ENCODE data around the gene SLC10A7. TPM values are rescaled to one million over a fixed set of nuclear protein-coding genes. Genes with fewer than 3 reads are reported as not detected.

Gene SLC10A7
- total RNA-seq, 1 donor from 2014 or later: 6.1 TPM

DNA sequence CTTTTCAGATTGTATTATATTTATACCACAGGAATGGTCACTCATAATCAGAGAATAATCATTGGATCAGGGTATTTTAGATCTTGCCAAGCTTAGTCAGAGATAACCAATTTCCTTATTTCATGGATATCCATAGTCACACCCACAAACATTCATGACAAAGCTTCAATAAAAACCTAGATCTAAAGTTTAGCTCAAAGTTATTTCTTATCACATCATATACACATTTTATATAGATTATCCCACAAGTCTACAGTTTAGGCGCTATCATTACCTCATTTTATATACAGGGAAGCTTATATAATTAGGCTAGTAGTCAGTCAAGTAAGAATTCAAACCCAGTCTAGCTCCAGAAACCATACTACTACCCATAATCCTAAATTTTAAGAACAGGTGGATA is 82.3 kb downstream of the SLC10A7 start:
- H3K27me3 ChIP-seq (ENCODE audit: control insufficient read depth, insufficient read depth, low read length): no peaks in the 10 kb centered on the region
- no peaks in the 10 kb centered on the region for H3K36me3 ChIP-seq (ENCODE audit: control insufficient read depth, insufficient read depth, low read length)
- no peak overlapping the region for H3K4me3 ChIP-seq (ENCODE audit: low read depth, low read length)
- TF ChIP-seq, protein P1, sequence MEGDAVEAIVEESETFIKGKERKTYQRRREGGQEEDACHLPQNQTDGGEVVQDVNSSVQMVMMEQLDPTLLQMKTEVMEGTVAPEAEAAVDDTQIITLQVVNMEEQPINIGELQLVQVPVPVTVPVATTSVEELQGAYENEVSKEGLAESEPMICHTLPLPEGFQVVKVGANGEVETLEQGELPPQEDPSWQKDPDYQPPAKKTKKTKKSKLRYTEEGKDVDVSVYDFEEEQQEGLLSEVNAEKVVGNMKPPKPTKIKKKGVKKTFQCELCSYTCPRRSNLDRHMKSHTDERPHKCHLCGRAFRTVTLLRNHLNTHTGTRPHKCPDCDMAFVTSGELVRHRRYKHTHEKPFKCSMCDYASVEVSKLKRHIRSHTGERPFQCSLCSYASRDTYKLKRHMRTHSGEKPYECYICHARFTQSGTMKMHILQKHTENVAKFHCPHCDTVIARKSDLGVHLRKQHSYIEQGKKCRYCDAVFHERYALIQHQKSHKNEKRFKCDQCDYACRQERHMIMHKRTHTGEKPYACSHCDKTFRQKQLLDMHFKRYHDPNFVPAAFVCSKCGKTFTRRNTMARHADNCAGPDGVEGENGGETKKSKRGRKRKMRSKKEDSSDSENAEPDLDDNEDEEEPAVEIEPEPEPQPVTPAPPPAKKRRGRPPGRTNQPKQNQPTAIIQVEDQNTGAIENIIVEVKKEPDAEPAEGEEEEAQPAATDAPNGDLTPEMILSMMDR (IDR thresholded peaks at IDR 0.05; ENCODE audit: insufficient read depth, low read length, poor library complexity, severe bottlenecking): no peak
- no peak for DNase-seq (ENCODE audit: low read depth)

DNA sequence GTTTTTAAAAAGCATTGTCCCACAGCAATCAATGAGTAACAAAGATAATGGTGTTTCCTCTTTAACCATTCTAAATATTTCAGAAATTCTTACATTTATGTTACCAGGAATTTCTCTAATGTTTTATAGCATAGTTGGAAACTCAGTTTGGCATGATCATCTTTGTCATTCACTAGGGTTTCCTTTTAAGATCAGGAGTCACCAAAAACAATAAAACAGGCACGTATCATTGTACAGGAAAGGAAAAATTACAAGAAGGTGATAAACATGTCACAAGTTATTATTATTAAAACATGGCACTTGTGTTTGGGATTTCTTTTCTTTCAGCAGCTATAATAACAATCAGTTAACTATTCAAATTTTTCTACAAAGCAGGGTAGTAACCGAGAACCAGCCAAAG is 84.0 kb downstream of the SLC10A7 start:
- Histone ChIP-seq H3K4me3 (ENCODE audit: low read depth, low read length) (no peak overlapping the region), H3K27me3 (ENCODE audit: control insufficient read depth, insufficient read depth, low read length) (no peaks in the 10 kb centered on the region), H3K36me3 (ENCODE audit: control insufficient read depth, insufficient read depth, low read length) (no peaks in the 10 kb centered on the region)
- TF ChIP-seq, protein P1 (IDR thresholded peaks at IDR 0.05; ENCODE audit: insufficient read depth, low read length, poor library complexity, severe bottlenecking): no peak
- DNase-seq (ENCODE audit: low read depth): no peak

DNA sequence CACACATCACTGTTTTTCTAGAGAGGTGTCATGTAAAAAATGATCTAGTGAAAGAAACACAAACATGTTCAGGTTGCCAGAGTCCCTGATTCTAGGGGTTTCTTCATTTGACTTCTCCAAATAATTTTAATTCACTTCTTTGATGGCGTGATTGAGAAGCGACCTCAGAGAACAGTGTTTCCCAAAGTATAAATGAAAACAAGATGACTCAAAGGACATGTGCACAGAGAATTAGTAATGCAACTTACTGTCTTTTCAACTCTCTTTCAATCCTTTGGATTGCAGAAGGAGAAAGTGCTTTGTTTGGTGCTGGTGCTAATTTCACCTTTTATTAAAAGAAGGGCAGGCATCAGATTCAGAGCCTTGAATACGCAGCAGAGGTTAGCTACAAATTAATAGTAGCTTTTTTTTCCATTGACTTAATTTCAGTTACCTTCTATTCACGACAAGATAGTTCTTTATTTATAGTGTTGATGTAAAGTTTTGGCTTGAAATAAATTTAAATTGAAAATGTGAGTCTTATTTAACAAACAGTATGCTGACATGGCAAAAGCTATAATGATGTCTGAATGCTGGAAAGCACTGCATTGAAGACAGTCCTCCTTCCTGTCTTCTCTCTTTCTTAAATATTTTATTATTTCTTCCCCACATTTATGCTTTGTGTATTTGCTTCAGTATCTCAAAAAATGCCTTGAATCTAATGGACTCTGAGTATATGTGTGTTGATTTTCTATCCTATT is 85.1 kb downstream of the SLC10A7 start:
- Histone ChIP-seq H3K36me3 (ENCODE audit: control insufficient read depth, insufficient read depth, low read length) (no peaks in the 10 kb centered on the region), H3K4me3 (ENCODE audit: low read depth, low read length) (no peak overlapping the region), H3K27me3 (ENCODE audit: control insufficient read depth, insufficient read depth, low read length) (no peaks in the 10 kb centered on the region)
- TF ChIP-seq, protein P1 (IDR thresholded peaks at IDR 0.05; ENCODE audit: insufficient read depth, low read length, poor library complexity, severe bottlenecking): no peak
- no peak for DNase-seq (ENCODE audit: low read depth)

DNA sequence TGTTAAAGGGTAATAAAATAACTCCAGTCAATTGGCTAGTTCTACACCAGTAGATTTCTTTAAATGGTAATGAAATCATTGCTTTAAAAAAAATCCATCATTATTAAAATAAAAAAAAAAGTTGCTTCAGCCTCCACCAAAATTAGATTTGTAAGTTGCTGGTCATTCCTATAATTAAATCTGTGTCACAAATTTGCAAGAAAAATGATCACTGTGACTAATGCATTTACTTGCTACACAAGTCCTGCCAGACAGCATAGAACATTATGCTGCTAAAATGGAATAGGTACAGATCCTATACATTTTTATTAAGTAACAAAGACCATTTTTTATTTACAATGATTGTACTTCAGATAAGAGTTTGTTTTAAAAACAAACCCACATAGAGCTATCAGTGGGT is 85.8 kb downstream of the SLC10A7 start:
- Histone ChIP-seq H3K4me3 (ENCODE audit: low read depth, low read length) (no peak overlapping the region), H3K36me3 (ENCODE audit: control insufficient read depth, insufficient read depth, low read length) (no peaks in the 10 kb centered on the region), H3K27me3 (ENCODE audit: control insufficient read depth, insufficient read depth, low read length) (no peaks in the 10 kb centered on the region)
- TF ChIP-seq, protein P1 (IDR thresholded peaks at IDR 0.05; ENCODE audit: insufficient read depth, low read length, poor library complexity, severe bottlenecking): no peak
- DNase-seq (ENCODE audit: low read depth): no peak

DNA sequence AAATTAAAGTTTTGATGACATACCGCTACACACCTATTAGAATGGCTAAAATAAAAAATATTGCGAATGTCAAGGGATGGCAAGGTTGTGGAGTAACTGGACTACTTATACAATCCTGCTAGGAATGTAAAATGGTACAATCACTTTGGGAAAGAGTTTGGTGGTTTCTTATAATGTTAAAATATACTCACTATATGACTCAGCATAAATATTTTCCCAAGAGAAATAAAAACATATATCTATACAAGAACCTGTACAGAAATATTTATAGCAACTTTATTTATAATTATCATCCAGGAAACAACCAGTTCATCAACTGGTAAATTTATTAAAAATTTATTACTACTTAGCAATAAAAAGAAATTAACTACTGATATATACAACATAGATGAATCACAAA is 89.7 kb downstream of the SLC10A7 start:
- H3K27me3 ChIP-seq (ENCODE audit: control insufficient read depth, insufficient read depth, low read length): no peaks in the 10 kb centered on the region
- H3K4me3 ChIP-seq (ENCODE audit: low read depth, low read length): no peak overlapping the region
- TF ChIP-seq, protein P1 (IDR thresholded peaks at IDR 0.05; ENCODE audit: insufficient read depth, low read length, poor library complexity, severe bottlenecking): no peak
- no peak for DNase-seq (ENCODE audit: low read depth)
- H3K36me3 ChIP-seq (ENCODE audit: control insufficient read depth, insufficient read depth, low read length): no peaks in the 10 kb centered on the region

DNA sequence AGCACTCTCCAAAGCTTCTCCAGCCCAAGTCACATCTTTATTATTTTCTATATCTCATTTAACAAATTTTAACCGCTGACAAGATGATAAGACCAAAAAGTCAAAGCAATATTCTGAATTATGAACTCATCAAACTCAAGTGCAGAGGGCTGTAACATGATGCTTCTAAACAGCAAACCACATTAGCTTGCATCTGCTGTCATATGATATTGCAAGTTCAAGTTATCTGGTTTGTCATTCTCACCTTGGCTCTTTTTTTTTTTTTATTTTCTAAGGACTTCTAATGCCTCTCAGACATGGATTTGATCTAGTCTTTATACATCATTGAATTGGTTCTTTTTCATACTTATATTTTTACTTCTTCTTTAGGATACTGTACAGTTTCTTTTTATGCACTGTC is 93.4 kb downstream of the SLC10A7 start:
- Histone ChIP-seq H3K27me3 (ENCODE audit: control insufficient read depth, insufficient read depth, low read length) (no peaks in the 10 kb centered on the region), H3K4me3 (ENCODE audit: low read depth, low read length) (no peak overlapping the region), H3K36me3 (ENCODE audit: control insufficient read depth, insufficient read depth, low read length) (no peaks in the 10 kb centered on the region)
- DNase-seq (ENCODE audit: low read depth): no peak
- TF ChIP-seq, protein P1 (IDR thresholded peaks at IDR 0.05; ENCODE audit: insufficient read depth, low read length, poor library complexity, severe bottlenecking): no peak

Measured in kidney epithelial cell (primary cell).